Measurements from ENCODE around the gene TIRAP. TPM values are rescaled to one million over a fixed set of nuclear protein-coding genes. Genes with fewer than 3 reads are reported as not detected.
"Not testable (repeated sequence)": the region's sequence is repeated elsewhere in the genome, so short reads cannot be mapped to it uniquely, and the experiment has no call there.

The TIRAP gene
- total RNA-seq, 2 donors from 2014 or later: 8.3 to 13.5 TPM

DNA sequence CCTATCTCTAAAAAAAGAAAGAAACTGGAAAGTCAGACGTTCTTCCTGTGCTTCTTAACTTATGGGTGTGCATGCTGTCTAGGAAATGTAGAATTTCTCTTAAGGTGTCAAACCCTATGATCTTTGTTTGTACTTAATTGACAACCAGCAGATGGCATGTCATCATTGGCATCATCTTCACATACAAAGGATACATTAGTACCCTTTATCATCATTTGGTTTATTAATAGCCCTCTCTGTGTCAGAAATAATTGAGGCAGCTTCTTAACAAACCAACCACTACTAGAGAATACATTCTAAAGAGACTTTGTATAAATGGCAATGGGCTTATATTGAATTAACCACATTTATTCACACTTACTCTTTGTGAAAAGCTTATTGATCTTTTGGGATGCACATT is 28.1 kb upstream of the TIRAP start:
- peaks cover 0 to 1% of the 10 kb centered on the region in 2 donors for H3K36me3 ChIP-seq (replicated peaks in 1 of 2; ENCODE audit: insufficient read depth in 1 of 2, low read depth in 2 of 2)
- WGBS, 2 donors: 83 to 92% methylated on average over 1 of the region's 1 CpG

DNA sequence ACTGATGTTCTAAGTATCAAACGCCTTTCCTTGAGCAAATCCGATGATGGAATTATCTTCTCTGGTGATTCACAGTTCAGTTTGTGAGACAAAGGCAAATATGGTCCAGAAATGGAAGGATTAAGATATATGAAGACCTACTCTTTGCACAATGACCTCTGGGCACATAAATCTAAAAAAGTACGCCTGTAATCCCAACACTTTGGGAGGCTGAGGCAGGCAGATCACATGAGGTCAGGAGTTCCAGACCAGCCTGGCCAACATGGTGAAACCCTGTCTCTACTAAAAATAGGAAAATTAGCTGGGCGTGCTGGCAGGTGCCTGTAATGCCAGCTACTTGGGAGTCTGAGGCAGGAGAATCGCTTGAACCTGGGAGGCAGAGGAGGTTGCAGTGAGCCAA is 27.4 kb upstream of the TIRAP start:
- WGBS, 2 donors: 94 to 99% methylated on average over 5 of the region's 5 CpGs
- H3K27ac ChIP-seq; ATAC-seq; DNase-seq; H3K4me3 ChIP-seq; H3K36me3 ChIP-seq (replicated peaks in 1 of 2; ENCODE audit: insufficient read depth in 1 of 2, low read depth in 2 of 2); H3K27me3 ChIP-seq; H3K9me3 ChIP-seq; intact Hi-C loops (cut with DNase I): not testable (repeated sequence)
- peaks cover 12% of the 10 kb centered on the region for H3K4me1 ChIP-seq

More for the DNA sequence above, 28.1 kb upstream of the TIRAP start:
- TF ChIP-seq, protein P1, sequence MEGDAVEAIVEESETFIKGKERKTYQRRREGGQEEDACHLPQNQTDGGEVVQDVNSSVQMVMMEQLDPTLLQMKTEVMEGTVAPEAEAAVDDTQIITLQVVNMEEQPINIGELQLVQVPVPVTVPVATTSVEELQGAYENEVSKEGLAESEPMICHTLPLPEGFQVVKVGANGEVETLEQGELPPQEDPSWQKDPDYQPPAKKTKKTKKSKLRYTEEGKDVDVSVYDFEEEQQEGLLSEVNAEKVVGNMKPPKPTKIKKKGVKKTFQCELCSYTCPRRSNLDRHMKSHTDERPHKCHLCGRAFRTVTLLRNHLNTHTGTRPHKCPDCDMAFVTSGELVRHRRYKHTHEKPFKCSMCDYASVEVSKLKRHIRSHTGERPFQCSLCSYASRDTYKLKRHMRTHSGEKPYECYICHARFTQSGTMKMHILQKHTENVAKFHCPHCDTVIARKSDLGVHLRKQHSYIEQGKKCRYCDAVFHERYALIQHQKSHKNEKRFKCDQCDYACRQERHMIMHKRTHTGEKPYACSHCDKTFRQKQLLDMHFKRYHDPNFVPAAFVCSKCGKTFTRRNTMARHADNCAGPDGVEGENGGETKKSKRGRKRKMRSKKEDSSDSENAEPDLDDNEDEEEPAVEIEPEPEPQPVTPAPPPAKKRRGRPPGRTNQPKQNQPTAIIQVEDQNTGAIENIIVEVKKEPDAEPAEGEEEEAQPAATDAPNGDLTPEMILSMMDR (IDR thresholded peaks at IDR 0.05): no peak
- no peak for TF ChIP-seq POLR2A (IDR thresholded peaks at IDR 0.05)
- Histone ChIP-seq H3K27me3 (no peaks in the 10 kb centered on the region), H3K4me1 (peaks cover 12% of the 10 kb centered on the region), H3K4me3 (no peak overlapping the region), H3K27ac (no peak overlapping the region), H3K9me3 (no peaks in the 10 kb centered on the region)
- intact Hi-C loops (cut with DNase I): no loop called here
- ATAC-seq (no peak), DNase-seq (no peak)

DNA sequence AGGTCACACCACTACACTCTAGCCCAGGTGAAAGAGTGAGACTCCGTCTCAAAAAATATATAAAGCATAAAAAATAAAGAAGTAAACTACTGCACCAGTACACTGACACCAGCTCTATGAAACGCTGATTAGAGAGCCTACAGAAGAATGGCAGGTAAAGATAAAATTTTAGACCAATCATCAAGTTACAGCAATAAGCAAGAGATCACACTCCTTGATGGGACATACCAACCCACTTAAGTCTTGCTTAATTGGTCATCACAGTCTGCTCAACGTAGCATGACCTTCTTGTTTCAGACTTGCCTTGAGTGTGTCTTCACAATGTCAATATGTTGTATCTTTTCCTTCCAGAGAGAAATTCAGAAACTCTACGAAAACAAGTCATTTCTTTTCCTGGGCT is 26.7 kb upstream of the TIRAP start:
- ATAC-seq (no peak), DNase-seq (no peak)

DNA sequence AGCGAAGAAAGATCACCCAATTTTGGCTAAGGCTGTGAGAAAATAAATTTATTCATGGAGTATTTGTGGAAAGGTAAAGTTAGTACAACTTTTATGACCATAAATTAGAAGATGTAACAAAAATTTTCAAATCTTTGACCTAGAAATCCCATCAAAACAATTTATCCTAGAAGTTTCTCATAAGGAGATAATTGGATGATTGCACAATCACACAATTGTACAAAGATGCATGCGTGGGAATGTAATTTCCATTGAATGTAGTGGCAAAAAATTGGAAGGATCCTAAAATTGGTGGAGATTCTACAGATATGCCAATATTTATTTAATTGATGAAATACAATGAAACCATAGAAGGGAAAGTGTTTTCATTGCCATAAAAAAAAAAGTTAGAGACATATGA is 25.7 kb upstream of the TIRAP start:
- H3K27me3 ChIP-seq: no peaks in the 10 kb centered on the region
- H3K9me3 ChIP-seq: no peaks in the 10 kb centered on the region
- TF ChIP-seq, protein P1 (IDR thresholded peaks at IDR 0.05): no peak
- no peak for TF ChIP-seq POLR2A (IDR thresholded peaks at IDR 0.05)
- ATAC-seq (no peak), DNase-seq (no peak)
- H3K36me3 ChIP-seq (replicated peaks in 1 of 2; ENCODE audit: insufficient read depth in 1 of 2, low read depth in 2 of 2): peaks cover 0 to 8% of the 10 kb centered on the region in 2 donors
- H3K4me3 ChIP-seq: no peak overlapping the region
- intact Hi-C loops (cut with DNase I): no loop called here
- WGBS, 2 donors: 83 to 93% methylated on average over 2 of the region's 2 CpGs
- peaks cover 12% of the 10 kb centered on the region for H3K4me1 ChIP-seq
- H3K27ac ChIP-seq: no peak overlapping the region

More for the DNA sequence above, 26.7 kb upstream of the TIRAP start:
- no peaks in the 10 kb centered on the region for H3K27me3 ChIP-seq
- H3K9me3 ChIP-seq: no peaks in the 10 kb centered on the region
- H3K27ac ChIP-seq: no peak overlapping the region
- no peak overlapping the region for H3K4me3 ChIP-seq
- H3K4me1 ChIP-seq: peaks cover 12% of the 10 kb centered on the region
- WGBS, 2 donors: 93 to 94% methylated on average over 4 of the region's 4 CpGs
- intact Hi-C loops (cut with DNase I): no loop called here
- TF ChIP-seq, protein P1 (IDR thresholded peaks at IDR 0.05): no peak
- no peak for TF ChIP-seq POLR2A (IDR thresholded peaks at IDR 0.05)
- H3K36me3 ChIP-seq (replicated peaks in 1 of 2; ENCODE audit: insufficient read depth in 1 of 2, low read depth in 2 of 2): peaks cover 0 to 3% of the 10 kb centered on the region in 2 donors

DNA sequence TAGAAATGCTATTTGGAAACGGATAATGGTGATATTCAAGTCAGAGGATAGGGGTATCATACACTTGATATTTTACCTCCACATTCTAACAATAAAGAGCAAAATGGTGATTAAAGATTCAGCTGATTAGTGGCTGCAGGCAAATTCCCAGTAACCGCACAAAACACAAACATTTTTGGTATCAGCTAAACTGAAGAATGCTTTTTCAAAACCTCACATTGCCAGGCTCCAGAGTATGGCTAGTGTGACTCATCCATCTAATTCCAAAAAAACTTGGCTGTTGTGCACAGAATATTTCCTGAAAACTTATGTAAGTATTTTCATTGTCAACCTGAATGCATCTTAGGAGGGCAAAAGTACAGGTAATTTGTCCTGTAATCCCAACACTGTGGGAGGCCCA is 25.1 kb upstream of the TIRAP start:
- no peak overlapping the region for H3K4me3 ChIP-seq
- TF ChIP-seq, protein P1 (IDR thresholded peaks at IDR 0.05): no peak
- no peak for TF ChIP-seq POLR2A (IDR thresholded peaks at IDR 0.05)
- intact Hi-C loops (cut with DNase I): no loop called here
- no peak overlapping the region for H3K27ac ChIP-seq
- WGBS, 2 donors: 84 to 90% methylated on average over 2 of the region's 2 CpGs
- H3K36me3 ChIP-seq (replicated peaks in 1 of 2; ENCODE audit: insufficient read depth in 1 of 2, low read depth in 2 of 2): peaks cover 0 to 13% of the 10 kb centered on the region in 2 donors
- H3K9me3 ChIP-seq: no peaks in the 10 kb centered on the region
- DNase-seq (no peak), ATAC-seq (no peak)
- peaks cover 11% of the 10 kb centered on the region for H3K4me1 ChIP-seq
- no peaks in the 10 kb centered on the region for H3K27me3 ChIP-seq
